ENCODE results near the gene ST14.

The ST14 gene

DNA sequence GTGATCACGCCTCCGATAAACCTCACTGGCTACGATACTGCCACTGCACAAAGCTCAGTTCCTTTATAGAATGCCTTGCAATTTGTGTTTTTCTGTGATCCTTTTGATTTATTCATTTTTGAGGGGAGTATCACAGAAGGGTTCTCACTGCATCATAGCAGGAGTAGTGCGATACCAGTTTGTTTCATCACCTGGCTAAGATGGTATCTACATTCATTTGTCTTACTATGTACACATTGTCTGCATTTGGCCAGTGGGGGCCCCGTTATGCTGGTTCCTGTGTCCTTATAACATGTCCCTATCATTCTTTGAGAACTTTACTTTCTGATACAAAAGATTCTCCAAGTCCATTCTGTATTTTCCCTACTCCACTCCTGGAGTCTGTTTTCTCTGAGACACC lies 45.3 kb upstream of the ST14 start:
- Histone ChIP-seq H2AK5ac (ENCODE audit: low read length, severe bottlenecking) (no peak overlapping the region), H2BK5ac (ENCODE audit: low read depth, low read length, poor library complexity, severe bottlenecking) (no peak overlapping the region), H3K4me2 (ENCODE audit: low read length, poor library complexity, severe bottlenecking) (no peak overlapping the region), H3K79me1 (replicated peaks; ENCODE audit: low read length, poor library complexity, severe bottlenecking) (peaks cover 41% of the 10 kb centered on the region), H3K23ac (ENCODE audit: low read length in 2 of 2) (no peak overlapping the region), H3K36me3 (ENCODE audit: control insufficient read depth in 1 of 2, insufficient read depth in 2 of 2, low read depth in 1 of 2, low read length in 2 of 2) (peaks cover 25 to 87% of the 10 kb centered on the region in 2 experiments), H3K4me3 (ENCODE audit: insufficient read depth in 1 of 2, low read depth in 1 of 2, low read length in 2 of 2) (no peak overlapping the region), H3K18ac (ENCODE audit: low read depth in 1 of 2, low read length in 2 of 2) (no peak overlapping the region), H3K4me1 (ENCODE audit: control insufficient read depth, insufficient read depth, low read depth, low read length) (peaks cover 6% of the 10 kb centered on the region), H3K4ac (ENCODE audit: low read depth in 1 of 2, low read length in 2 of 2) (no peak overlapping the region), H2BK15ac (ENCODE audit: low read depth, poor library complexity, severe bottlenecking) (no peak overlapping the region), H2AFZ (ENCODE audit: low read depth, low read length) (no peak overlapping the region), H3K27me3 (ENCODE audit: control insufficient read depth in 1 of 2, insufficient read depth in 1 of 2, low read length in 2 of 2) (no peaks in the 10 kb centered on the region), H4K91ac (ENCODE audit: low read length) (no peak overlapping the region), H3K27ac (ENCODE audit: low read length, poor library complexity, severe bottlenecking) (no peak overlapping the region), H2BK12ac (ENCODE audit: low read length in 2 of 2) (no peak overlapping the region), H2BK120ac (ENCODE audit: low read depth, low read length) (no peak overlapping the region), H4K8ac (ENCODE audit: low read length) (no peak overlapping the region), H3K9me3 (ENCODE audit: control insufficient read depth, low read length) (no peaks in the 10 kb centered on the region), H3K14ac (ENCODE audit: low read length in 2 of 2) (no peak overlapping the region), H3K9ac (ENCODE audit: low read length) (no peak overlapping the region)
- WGBS: 95% methylated on average over 5 of the region's 5 CpGs
- DNase-seq: no peak

DNA sequence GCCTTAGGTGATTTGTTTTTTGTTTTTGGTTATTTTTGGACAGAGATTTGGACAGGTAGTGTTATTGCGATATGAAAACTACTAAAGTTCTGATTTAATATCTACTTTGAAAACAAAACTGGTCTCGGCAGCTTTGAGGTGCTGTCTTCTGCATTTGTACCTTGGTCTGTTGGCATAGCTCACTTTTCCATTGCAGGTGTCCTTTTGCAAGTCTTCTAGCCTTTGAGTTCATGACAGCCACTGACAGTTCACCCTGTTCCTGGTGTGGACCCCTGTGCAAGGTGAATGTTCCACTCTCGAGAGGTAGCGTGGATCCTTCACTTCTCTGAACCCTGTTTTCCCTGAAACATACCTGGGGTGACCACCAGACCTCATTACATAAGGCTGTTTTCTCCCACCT lies 44.9 kb upstream of the ST14 start:
- DNase-seq: no peak
- H3K23ac ChIP-seq (ENCODE audit: low read length in 2 of 2): no peak overlapping the region
- no peak overlapping the region for H3K4me2 ChIP-seq (ENCODE audit: low read length, poor library complexity, severe bottlenecking)
- no peak overlapping the region for H3K18ac ChIP-seq (ENCODE audit: low read depth in 1 of 2, low read length in 2 of 2)
- H2BK120ac ChIP-seq (ENCODE audit: low read depth, low read length): no peak overlapping the region
- no peak overlapping the region for H2BK15ac ChIP-seq (ENCODE audit: low read depth, poor library complexity, severe bottlenecking)
- peaks cover 25 to 87% of the 10 kb centered on the region in 2 experiments for H3K36me3 ChIP-seq (ENCODE audit: control insufficient read depth in 1 of 2, insufficient read depth in 2 of 2, low read depth in 1 of 2, low read length in 2 of 2)
- H3K4ac ChIP-seq (ENCODE audit: low read depth in 1 of 2, low read length in 2 of 2): no peak overlapping the region
- no peak overlapping the region for H3K4me3 ChIP-seq (ENCODE audit: insufficient read depth in 1 of 2, low read depth in 1 of 2, low read length in 2 of 2)
- H3K4me1 ChIP-seq (ENCODE audit: control insufficient read depth, insufficient read depth, low read depth, low read length): peaks cover 6% of the 10 kb centered on the region
- H2AFZ ChIP-seq (ENCODE audit: low read depth, low read length): no peak overlapping the region
- H3K9me3 ChIP-seq (ENCODE audit: control insufficient read depth, low read length): no peaks in the 10 kb centered on the region
- peaks cover 38% of the 10 kb centered on the region for H3K79me1 ChIP-seq (replicated peaks; ENCODE audit: low read length, poor library complexity, severe bottlenecking)
- H2BK5ac ChIP-seq (ENCODE audit: low read depth, low read length, poor library complexity, severe bottlenecking): no peak overlapping the region
- H2BK12ac ChIP-seq (ENCODE audit: low read length in 2 of 2): no peak overlapping the region
- no peak overlapping the region for H4K91ac ChIP-seq (ENCODE audit: low read length)
- H3K14ac ChIP-seq (ENCODE audit: low read length in 2 of 2): no peak overlapping the region
- no peaks in the 10 kb centered on the region for H3K27me3 ChIP-seq (ENCODE audit: control insufficient read depth in 1 of 2, insufficient read depth in 1 of 2, low read length in 2 of 2)
- H4K8ac ChIP-seq (ENCODE audit: low read length): no peak overlapping the region
- H3K27ac ChIP-seq (ENCODE audit: low read length, poor library complexity, severe bottlenecking): no peak overlapping the region
- H3K9ac ChIP-seq (ENCODE audit: low read length): no peak overlapping the region
- no peak overlapping the region for H2AK5ac ChIP-seq (ENCODE audit: low read length, severe bottlenecking)
- 97% methylated on average over 3 of the region's 4 CpGs for WGBS

GRCh38 chr11:130115218-130115617 lies 44.4 kb upstream of the ST14 start:
- Histone ChIP-seq H3K27ac (ENCODE audit: low read length, poor library complexity, severe bottlenecking) (no peak overlapping the region), H3K9ac (ENCODE audit: low read length) (no peak overlapping the region), H2BK5ac (ENCODE audit: low read depth, low read length, poor library complexity, severe bottlenecking) (no peak overlapping the region), H3K36me3 (ENCODE audit: control insufficient read depth in 1 of 2, insufficient read depth in 2 of 2, low read depth in 1 of 2, low read length in 2 of 2) (peaks cover 25 to 86% of the 10 kb centered on the region in 2 experiments), H3K9me3 (ENCODE audit: control insufficient read depth, low read length) (no peaks in the 10 kb centered on the region), H2BK15ac (ENCODE audit: low read depth, poor library complexity, severe bottlenecking) (no peak overlapping the region), H3K4me3 (ENCODE audit: insufficient read depth in 1 of 2, low read depth in 1 of 2, low read length in 2 of 2) (no peak overlapping the region), H3K14ac (ENCODE audit: low read length in 2 of 2) (no peak overlapping the region), H3K27me3 (ENCODE audit: control insufficient read depth in 1 of 2, insufficient read depth in 1 of 2, low read length in 2 of 2) (no peaks in the 10 kb centered on the region), H3K4ac (ENCODE audit: low read depth in 1 of 2, low read length in 2 of 2) (no peak overlapping the region), H2BK12ac (ENCODE audit: low read length in 2 of 2) (no peak overlapping the region), H4K91ac (ENCODE audit: low read length) (no peak overlapping the region), H3K79me1 (replicated peaks; ENCODE audit: low read length, poor library complexity, severe bottlenecking) (peaks cover 36% of the 10 kb centered on the region), H2AFZ (ENCODE audit: low read depth, low read length) (no peak overlapping the region), H3K4me1 (ENCODE audit: control insufficient read depth, insufficient read depth, low read depth, low read length) (peaks cover 7% of the 10 kb centered on the region), H3K18ac (ENCODE audit: low read depth in 1 of 2, low read length in 2 of 2) (no peak overlapping the region), H2AK5ac (ENCODE audit: low read length, severe bottlenecking) (no peak overlapping the region), H4K8ac (ENCODE audit: low read length) (no peak overlapping the region), H3K23ac (ENCODE audit: low read length in 2 of 2) (no peak overlapping the region), H3K4me2 (ENCODE audit: low read length, poor library complexity, severe bottlenecking) (no peak overlapping the region), H2BK120ac (ENCODE audit: low read depth, low read length) (no peak overlapping the region)
- WGBS: 99% methylated on average over 2 of the region's 2 CpGs
- no peak for DNase-seq

- Histone ChIP-seq H3K4me2 (ENCODE audit: low read length, poor library complexity, severe bottlenecking) (no peak overlapping the region), H3K9ac (ENCODE audit: low read length) (no peak overlapping the region), H3K9me3 (ENCODE audit: control insufficient read depth, low read length) (no peaks in the 10 kb centered on the region), H2BK5ac (ENCODE audit: low read depth, low read length, poor library complexity, severe bottlenecking) (no peak overlapping the region), H3K18ac (ENCODE audit: low read depth in 1 of 2, low read length in 2 of 2) (no peak overlapping the region), H3K23ac (ENCODE audit: low read length in 2 of 2) (no peak overlapping the region), H3K4me1 (ENCODE audit: control insufficient read depth, insufficient read depth, low read depth, low read length) (peaks cover 8% of the 10 kb centered on the region), H2BK12ac (ENCODE audit: low read length in 2 of 2) (no peak overlapping the region), H3K4ac (ENCODE audit: low read depth in 1 of 2, low read length in 2 of 2) (no peak overlapping the region), H3K4me3 (ENCODE audit: insufficient read depth in 1 of 2, low read depth in 1 of 2, low read length in 2 of 2) (no peak overlapping the region), H3K27me3 (ENCODE audit: control insufficient read depth in 1 of 2, insufficient read depth in 1 of 2, low read length in 2 of 2) (no peaks in the 10 kb centered on the region), H3K79me1 (replicated peaks; ENCODE audit: low read length, poor library complexity, severe bottlenecking) (peaks cover 29% of the 10 kb centered on the region), H4K8ac (ENCODE audit: low read length) (no peak overlapping the region), H3K14ac (ENCODE audit: low read length in 2 of 2) (no peak overlapping the region), H4K91ac (ENCODE audit: low read length) (no peak overlapping the region), H3K27ac (ENCODE audit: low read length, poor library complexity, severe bottlenecking) (no peak overlapping the region), H2AFZ (ENCODE audit: low read depth, low read length) (no peak overlapping the region), H2BK15ac (ENCODE audit: low read depth, poor library complexity, severe bottlenecking) (no peak overlapping the region), H3K36me3 (ENCODE audit: control insufficient read depth in 1 of 2, insufficient read depth in 2 of 2, low read depth in 1 of 2, low read length in 2 of 2) (peaks cover 20 to 85% of the 10 kb centered on the region in 2 experiments), H2BK120ac (ENCODE audit: low read depth, low read length) (no peak overlapping the region), H2AK5ac (ENCODE audit: low read length, severe bottlenecking) (no peak overlapping the region)
- 100% methylated on average over 1 of the region's 2 CpGs for WGBS
- no peak for DNase-seq
Measured at GRCh38 chr11:130118165-130118564, 41.4 kb upstream of the ST14 start.

Data from mesenchymal stem cell (in vitro differentiated cells and primary cell).